K562 (cell line): ENCODE data around the gene MAP2K7. TPM values are rescaled to one million over a fixed set of nuclear protein-coding genes. Genes with fewer than 3 reads are reported as not detected.

Source experiments
- ATAC-seq: fragments of 200-7000 bp; cut with Tn5 transposase; 3 replicates; pipeline ENCODE4 v1.9.1; 2020; ENCODE audit warnings: moderate library complexity
- BruUV-seq: library from RNA; stranded (reverse); fragments of 400-500 nt; replicated peaks from 2 replicates; lab custom pipeline; 2021; lab: Mats Ljungman, UMichigan
- CTCF ChIA-PET: fragments of 300-600 bp; formaldehyde crosslinking; extraction: SDS; loops from one replicate; lab custom pipeline; 2021; ENCODE audit warnings: low intra/inter-chr PET ratio; lab: Yijun Ruan, JAX
- POLR2A ChIA-PET: fragments of 300-600, 350-650 bp; sonication (Branson Sonifier 250); formaldehyde crosslinking; extraction: SDS; loops from one replicate; lab custom pipeline; 2021; ENCODE audit warnings: antibody characterized with exemption, inconsistent platforms; lab: Yijun Ruan, JAX
- DNase-seq, 4 experiments: peaks; one replicate each; pipeline versions ENCODE4 v3.0.0 to v3.0.0-alpha.2; 2011 to 2018; ENCODE audit warnings: low spot score in 3 of 4, mixed read lengths in 3 of 4; ENCODE audit errors: extremely low read depth in 1 of 4
- FAIRE-seq: peaks from 2 replicates; lab custom pipeline; 2011; peaks lifted over from hg19 to GRCh38; lab: Jason Lieb, UNC
- H2AFZ ChIP-seq: 2 replicates; pipeline ENCODE4 v1.6.0; 2011; ENCODE audit warnings: low read depth, low read length, control low read depth, inconsistent platforms
- H3K27ac ChIP-seq: fragments of 200-600 bp; 3 replicates; pipeline ENCODE4 v1.8.0; 2011; ENCODE audit warnings: low read depth, mild to moderate bottlenecking, control low read depth, inconsistent platforms, low read length, moderate library complexity, mixed read lengths; ENCODE audit errors: extremely low read depth
- H3K27me3 ChIP-seq, 2 experiments: fragments of 300-600 bp in 1 of 2; 2 replicates in 1 of 2; 3 replicates in 1 of 2; pipeline versions ENCODE4 v1.6.0 to v1.8.0; 2011; ENCODE audit warnings: inconsistent platforms in 2 of 2, low read length in 2 of 2, mild to moderate bottlenecking in 1 of 2, mixed read lengths in 1 of 2, moderate library complexity in 1 of 2; ENCODE audit not compliant: control insufficient read depth in 2 of 2, insufficient read depth in 2 of 2
- H3K36me3 ChIP-seq: fragments of 300-600 bp; 3 replicates; pipeline ENCODE4 v1.8.0; 2011; ENCODE audit warnings: mild to moderate bottlenecking, low read length, inconsistent platforms; ENCODE audit not compliant: control insufficient read depth, insufficient read depth
- H3K4me1 ChIP-seq, 2 experiments: fragments of 200-600 bp in 1 of 2; replicated peaks in 1 of 2; 2 replicates in 1 of 2; 3 replicates in 1 of 2; pipeline versions ENCODE4 v1.5.1 to v1.8.0; 2011; ENCODE audit warnings: inconsistent platforms in 2 of 2, low read length in 2 of 2, mild to moderate bottlenecking in 1 of 2, mixed read lengths in 1 of 2, moderate library complexity in 1 of 2; ENCODE audit not compliant: control insufficient read depth in 2 of 2, insufficient read depth in 2 of 2
- H3K4me2 ChIP-seq: 2 replicates; pipeline ENCODE4 v1.6.1; 2011; ENCODE audit warnings: low read length, control low read depth, inconsistent platforms, mixed read lengths; ENCODE audit not compliant: insufficient read depth
- H3K4me3 ChIP-seq: fragments of 200-600 bp; sonication (generic), shearing (Covaris generic); 2 replicates; pipeline ENCODE4 v1.5.1; 2016; ENCODE audit warnings: control low read depth, inconsistent platforms
- H3K79me2 ChIP-seq: fragments of 200-600 bp; 3 replicates; pipeline ENCODE4 v1.8.0; 2011; ENCODE audit warnings: low read length, inconsistent platforms; ENCODE audit not compliant: control insufficient read depth, insufficient read depth
- H3K9ac ChIP-seq, 2 experiments: 2 replicates each; pipeline versions ENCODE4 v1.6.0 to v1.6.1; 2011; ENCODE audit warnings: low read depth in 2 of 2, low read length in 2 of 2, control low read depth in 1 of 2, inconsistent platforms in 1 of 2, mild to moderate bottlenecking in 1 of 2, mixed read lengths in 1 of 2; ENCODE audit not compliant: insufficient read depth in 1 of 2
- H3K9me1 ChIP-seq: one replicate; pipeline ENCODE4 v1.6.0; 2011; ENCODE audit warnings: inconsistent platforms, mild to moderate bottlenecking, low read length, moderate library complexity; ENCODE audit not compliant: control insufficient read depth, insufficient read depth
- H3K9me3 ChIP-seq: replicated peaks from 2 replicates; pipeline ENCODE4 v1.5.1; 2011; ENCODE audit warnings: low read depth, low read length, inconsistent platforms; ENCODE audit not compliant: control insufficient read depth, insufficient read depth
- H4K20me1 ChIP-seq: replicated peaks from 2 replicates; pipeline ENCODE4 v1.6.1; 2011; ENCODE audit warnings: low read length, inconsistent platforms, mixed read lengths; ENCODE audit not compliant: control insufficient read depth, insufficient read depth
- FOXP1 ChIP-seq: sonication (generic); formaldehyde crosslinking; IDR thresholded peaks from 2 replicates; pipeline ENCODE4 v1.8.0; 2022; ENCODE audit warnings: mild to moderate bottlenecking, missing genetic modification reagents
- KLF6 ChIP-seq: fragments of 250-450 bp; sonication (Bioruptor Pico); IDR thresholded peaks from 2 replicates; pipeline ENCODE4 v1.4.0; 2020; ENCODE audit warnings: mild to moderate bottlenecking, moderate library complexity, borderline replicate concordance
- POLR2A ChIP-seq: fragments of 450-650 bp; conservative IDR thresholded peaks from 2 replicates; pipeline ENCODE4 v1.6.1; 2016
- SNRNP70 ChIP-seq: fragments of 200-400 bp; formaldehyde crosslinking; optimal IDR thresholded peaks from 2 replicates; pipeline ENCODE3; 2017; ENCODE audit warnings: low read depth, low read length
- ZNF124 ChIP-seq: sonication (generic); formaldehyde crosslinking; IDR thresholded peaks from 2 replicates; pipeline ENCODE4 v1.8.1; 2022; ENCODE audit warnings: missing genetic modification reagents
- ZNF584 ChIP-seq: fragments of 200-800 bp; sonication (Bioruptor generic); IDR thresholded peaks from 2 replicates; pipeline ENCODE4 v1.6.1; 2016; ENCODE audit warnings: low read depth, mild to moderate bottlenecking, missing genetic modification characterization, missing compliant biosample characterization
- WGBS: fragments of 100-300 bp; shearing (Covaris generic); methylation state at CpG from one replicate; pipeline ENCODE4 v1.1.6; 2016; ENCODE audit warnings: low coverage, mixed read lengths; ENCODE audit not compliant: insufficient coverage; ENCODE audit errors: missing lambda C conversion rate; 5-methylcytosine and 5-hydroxymethylcytosine counted together
- in situ Hi-C: fragments of 300-500 bp; cut with MboI; formaldehyde crosslinking; loops from 4 replicates; pipeline ENCODE4 v1.15.0; 2018; ENCODE audit warnings: inconsistent platforms, mixed read lengths
- intact Hi-C: fragments of 100-400 bp; cut with micrococcal nuclease; formaldehyde crosslinking; loops from 2 replicates; pipeline ENCODE4 v1.14.2; 2022
- polyA plus RNA-seq, 8 experiments: library from polyadenylated mRNA; depleted of rRNA in 4 of 8; stranded (reverse) in 5 of 8; unstranded in 3 of 8; fragments of >200 nt; fragmentation: Nextera tagmentation in 2 of 8; fragmentation: Illumina TruSeq in 1 of 8; extraction: Ambion mirVana in 2 of 8; extraction: Trizol in 1 of 8; gene quantifications; 2 replicates each; pipeline versions ENCODE4 v1.2.1 to v1.2.3, GENCODE V29; 2011 to 2014; ENCODE audit warnings: inconsistent platforms in 1 of 8, missing spikeins in 1 of 8
- total RNA-seq, 7 experiments: library from RNA; depleted of rRNA in 6 of 7; stranded (reverse); fragments of >200 nt in 6 of 7; fragmentation: Illumina TruSeq in 2 of 7; extraction: Trizol in 2 of 7; gene quantifications; 2 replicates each; pipeline versions ENCODE4 v1.2.1 to v1.2.3, GENCODE V29; 2011 to 2021; ENCODE audit warnings: low replicate concordance in 1 of 7
- TF ChIP-seq, protein P1 (sequence below), 2 experiments: IDR thresholded peaks; 2 replicates each; pipeline ENCODE4 v1.6.1; 2011; ENCODE audit warnings: borderline replicate concordance in 1 of 2, control low read depth in 1 of 2, low read depth in 1 of 2, low read length in 1 of 2, mild to moderate bottlenecking in 1 of 2, mixed read lengths in 1 of 2, moderate library complexity in 1 of 2; ENCODE audit not compliant: insufficient read depth in 1 of 2, insufficient read length in 1 of 2, poor library complexity in 1 of 2, severe bottlenecking in 1 of 2; ENCODE audit errors: extremely low read depth in 1 of 2
- TF ChIP-seq, protein P2 (sequence below): sonication (generic); formaldehyde crosslinking; IDR thresholded peaks from 2 replicates; pipeline ENCODE4 v1.8.1; 2023; ENCODE audit warnings: mild to moderate bottlenecking, missing genetic modification reagents
- TF ChIP-seq, protein P3 (sequence below): sonication (generic); formaldehyde crosslinking; IDR thresholded peaks from 2 replicates; pipeline ENCODE4 v1.8.0; 2022; ENCODE audit warnings: mild to moderate bottlenecking, missing genetic modification reagents

The MAP2K7 gene
- total and polyA plus RNA-seq, 9 of the 15 experiments (the other 6 are each of a cell fraction or from before 2014, with no cell fraction given) = 0.51 to 45.8 (median 14.1) TPM

DNA sequence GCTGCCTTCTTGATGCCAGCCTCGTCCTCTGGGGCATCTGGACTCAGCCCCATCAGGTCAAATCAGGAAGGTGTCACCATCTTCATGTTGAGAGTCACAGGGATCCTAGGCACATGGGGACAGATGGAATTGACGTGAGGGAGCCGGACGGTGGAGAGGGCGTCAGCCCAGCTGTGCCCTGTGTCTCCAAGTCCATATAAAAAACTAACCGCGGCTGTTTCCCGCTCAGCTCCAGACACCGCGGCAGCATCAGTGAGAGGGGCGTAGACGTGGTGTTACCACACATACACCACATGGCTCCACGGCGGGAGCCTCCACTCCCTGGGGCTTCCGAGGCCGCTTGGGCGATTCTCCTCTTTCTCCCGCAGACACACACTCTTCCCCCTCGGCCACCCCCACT, 23.8 kb upstream of the MAP2K7 start:
- H3K27ac ChIP-seq = no peak overlapping the region
- no peaks in the 10 kb centered on the region for H3K9me1 ChIP-seq
- TF ChIP-seq POLR2A (no peak), ZNF124 (CRISPR knock-in tag) (no peak), KLF6 (no peak), SNRNP70 (no peak), FOXP1 (CRISPR knock-in tag) (no peak), ZNF584 (CRISPR knock-in tag) (no peak)
- TF ChIP-seq, protein P1, sequence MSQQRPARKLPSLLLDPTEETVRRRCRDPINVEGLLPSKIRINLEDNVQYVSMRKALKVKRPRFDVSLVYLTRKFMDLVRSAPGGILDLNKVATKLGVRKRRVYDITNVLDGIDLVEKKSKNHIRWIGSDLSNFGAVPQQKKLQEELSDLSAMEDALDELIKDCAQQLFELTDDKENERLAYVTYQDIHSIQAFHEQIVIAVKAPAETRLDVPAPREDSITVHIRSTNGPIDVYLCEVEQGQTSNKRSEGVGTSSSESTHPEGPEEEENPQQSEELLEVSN (IDR thresholded peaks at IDR 0.05; ENCODE audit: borderline replicate concordance in 1 of 2, extremely low read depth in 1 of 2, insufficient read depth in 1 of 2, insufficient read length in 1 of 2, low read depth in 1 of 2, low read length in 1 of 2, poor library complexity in 1 of 2, severe bottlenecking in 1 of 2) = peak in 1 of 2 experiments; percentile 65
- TF ChIP-seq, protein P2, sequence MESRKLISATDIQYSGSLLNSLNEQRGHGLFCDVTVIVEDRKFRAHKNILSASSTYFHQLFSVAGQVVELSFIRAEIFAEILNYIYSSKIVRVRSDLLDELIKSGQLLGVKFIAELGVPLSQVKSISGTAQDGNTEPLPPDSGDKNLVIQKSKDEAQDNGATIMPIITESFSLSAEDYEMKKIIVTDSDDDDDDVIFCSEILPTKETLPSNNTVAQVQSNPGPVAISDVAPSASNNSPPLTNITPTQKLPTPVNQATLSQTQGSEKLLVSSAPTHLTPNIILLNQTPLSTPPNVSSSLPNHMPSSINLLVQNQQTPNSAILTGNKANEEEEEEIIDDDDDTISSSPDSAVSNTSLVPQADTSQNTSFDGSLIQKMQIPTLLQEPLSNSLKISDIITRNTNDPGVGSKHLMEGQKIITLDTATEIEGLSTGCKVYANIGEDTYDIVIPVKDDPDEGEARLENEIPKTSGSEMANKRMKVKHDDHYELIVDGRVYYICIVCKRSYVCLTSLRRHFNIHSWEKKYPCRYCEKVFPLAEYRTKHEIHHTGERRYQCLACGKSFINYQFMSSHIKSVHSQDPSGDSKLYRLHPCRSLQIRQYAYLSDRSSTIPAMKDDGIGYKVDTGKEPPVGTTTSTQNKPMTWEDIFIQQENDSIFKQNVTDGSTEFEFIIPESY (CRISPR knock-in tag) = peak; percentile 95
- TF ChIP-seq, protein P3, sequence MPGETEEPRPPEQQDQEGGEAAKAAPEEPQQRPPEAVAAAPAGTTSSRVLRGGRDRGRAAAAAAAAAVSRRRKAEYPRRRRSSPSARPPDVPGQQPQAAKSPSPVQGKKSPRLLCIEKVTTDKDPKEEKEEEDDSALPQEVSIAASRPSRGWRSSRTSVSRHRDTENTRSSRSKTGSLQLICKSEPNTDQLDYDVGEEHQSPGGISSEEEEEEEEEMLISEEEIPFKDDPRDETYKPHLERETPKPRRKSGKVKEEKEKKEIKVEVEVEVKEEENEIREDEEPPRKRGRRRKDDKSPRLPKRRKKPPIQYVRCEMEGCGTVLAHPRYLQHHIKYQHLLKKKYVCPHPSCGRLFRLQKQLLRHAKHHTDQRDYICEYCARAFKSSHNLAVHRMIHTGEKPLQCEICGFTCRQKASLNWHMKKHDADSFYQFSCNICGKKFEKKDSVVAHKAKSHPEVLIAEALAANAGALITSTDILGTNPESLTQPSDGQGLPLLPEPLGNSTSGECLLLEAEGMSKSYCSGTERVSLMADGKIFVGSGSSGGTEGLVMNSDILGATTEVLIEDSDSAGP = no peak
- TF ChIP-seq, all 486 proteins: peak for 2
- H3K9ac ChIP-seq = no peak overlapping the region
- no peaks in the 10 kb centered on the region for H3K79me2 ChIP-seq
- ATAC-seq (peak; percentile 48), FAIRE-seq (peak; percentile 26), DNase-seq (no peak)
- in situ Hi-C loops (no loop called here), intact Hi-C loops (no loop called here)
- no peak overlapping the region for H3K4me3 ChIP-seq
- WGBS = 78% methylated on average over 17 of the region's 19 CpGs
- no peaks in the 10 kb centered on the region for H3K27me3 ChIP-seq
- no TSS peak for BruUV-seq
- H4K20me1 ChIP-seq = no peaks in the 10 kb centered on the region
- no peaks in the 10 kb centered on the region for H3K36me3 ChIP-seq
- peaks cover 7 to 17% of the 10 kb centered on the region in 2 experiments; a peak in 4 of 5 replicates for H3K4me1 ChIP-seq
- H3K9me3 ChIP-seq = no peaks in the 10 kb centered on the region
- ChIA-PET POLR2A (interaction anchor here (1.0 to 1.2 kb wide), 2 partner anchors 8 to 17 kb away, joined by 4 to 5 read pairs; partner anchors contain the start of gene LRRC8E), CTCF (no interaction called here)
- H2AFZ ChIP-seq = peak overlapping the region; percentile 79; the same call in 1 of the 2 replicates
- H3K4me2 ChIP-seq = no peak overlapping the region
